ENCODE measurements around the gene GNG7. TPM values are rescaled to one million over a fixed set of nuclear protein-coding genes. Genes with fewer than 3 reads are reported as not detected.
A peak's percentile ranks its signal among the peaks of the same experiment; 100 is the strongest.
"Not testable (repeated sequence)": the region's sequence is repeated elsewhere in the genome, so short reads cannot be mapped to it uniquely, and the experiment has no call there.

The GNG7 gene
- total and polyA plus RNA-seq, 2 experiments from 2014 or later: 0.11 to 0.13 TPM

DNA sequence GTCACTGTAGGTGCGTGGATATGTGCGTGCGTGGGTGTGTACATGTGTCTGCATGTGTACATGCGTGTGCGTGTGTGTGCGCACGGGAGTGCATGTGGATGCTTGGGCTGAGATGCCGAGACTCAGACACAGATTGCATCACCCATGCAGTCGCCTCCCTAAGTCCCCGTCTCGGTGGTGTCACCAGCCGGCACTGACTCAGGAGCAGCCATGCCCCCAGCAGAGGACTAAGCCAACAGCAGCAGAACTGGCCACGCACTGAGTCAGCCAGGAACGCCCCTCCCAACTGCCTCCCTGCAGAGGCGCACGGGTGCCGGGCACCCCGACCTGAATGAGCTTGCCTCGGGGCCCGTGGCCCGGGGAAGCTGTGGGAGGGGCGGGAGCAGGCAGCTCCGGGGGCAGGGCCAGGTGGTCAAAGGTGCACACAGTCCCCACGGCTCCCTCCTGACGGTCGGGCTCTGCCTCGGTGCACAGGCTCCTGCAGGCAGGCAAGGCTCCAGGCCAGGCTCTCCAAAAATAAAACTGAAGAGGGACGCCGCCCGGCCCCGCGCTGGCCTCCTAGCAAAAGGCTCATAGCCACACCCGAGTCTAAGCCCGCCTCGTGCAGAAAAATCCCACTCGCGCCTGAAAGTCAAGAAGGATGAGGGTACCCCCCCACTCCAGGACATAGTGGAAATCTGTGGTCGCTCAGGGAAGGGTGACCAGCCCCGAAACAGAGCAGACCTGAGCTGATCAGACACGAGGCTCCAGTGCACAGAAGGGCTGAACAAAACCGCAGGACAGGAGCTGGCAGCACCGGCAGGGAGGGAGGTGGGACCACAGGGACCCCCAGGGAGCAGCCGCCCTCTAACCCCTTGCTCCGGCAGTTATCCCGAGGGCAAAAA lies 177.4 kb downstream of the GNG7 start:
- DNase-seq: peak; percentile 94
- no peak for TF ChIP-seq EZH2 (IDR thresholded peaks at IDR 0.05; ENCODE audit: insufficient read depth, poor library complexity, severe bottlenecking)
- TF ChIP-seq EZH2phosphoT487 (IDR thresholded peaks at IDR 0.05; ENCODE audit: insufficient read depth, low read depth): no peak
- H2AFZ ChIP-seq: peak overlapping the region; percentile 51
- H3K4me3 ChIP-seq: peak overlapping the region; percentile 56
- in situ Hi-C loops (cut with MboI): no loop called here
- H3K79me2 ChIP-seq (ENCODE audit: insufficient read depth): no peaks in the 10 kb centered on the region
- peaks cover 46% of the 10 kb centered on the region for H3K4me1 ChIP-seq (ENCODE audit: insufficient read depth)
- H3K27me3 ChIP-seq (replicated peaks; ENCODE audit: insufficient read depth): no peaks in the 10 kb centered on the region
- no peaks in the 10 kb centered on the region for H3K36me3 ChIP-seq (ENCODE audit: low read depth)
- 12% methylated on average over 41 to 42 of the region's 45 CpGs for WGBS, 2 experiments (ENCODE audit: low coverage in 1 of 2, low lambda C conversion rate in 2 of 2, missing lambda C conversion rate in 2 of 2)
- no peaks in the 10 kb centered on the region for H3K9me3 ChIP-seq (ENCODE audit: low read depth)
- H4K20me1 ChIP-seq (ENCODE audit: insufficient read depth): no peaks in the 10 kb centered on the region
- H3K4me2 ChIP-seq (ENCODE audit: unreplicated experiment): peak overlapping the region; percentile 77
- H3K9me2 ChIP-seq (ENCODE audit: insufficient read depth): no peaks in the 10 kb centered on the region
- peak overlapping the region; percentile 93 for H3K27ac ChIP-seq
- H3F3A ChIP-seq (ENCODE audit: insufficient read depth): peaks cover 31% of the 10 kb centered on the region
- H3K9ac ChIP-seq: peak overlapping the region; percentile 72

DNA sequence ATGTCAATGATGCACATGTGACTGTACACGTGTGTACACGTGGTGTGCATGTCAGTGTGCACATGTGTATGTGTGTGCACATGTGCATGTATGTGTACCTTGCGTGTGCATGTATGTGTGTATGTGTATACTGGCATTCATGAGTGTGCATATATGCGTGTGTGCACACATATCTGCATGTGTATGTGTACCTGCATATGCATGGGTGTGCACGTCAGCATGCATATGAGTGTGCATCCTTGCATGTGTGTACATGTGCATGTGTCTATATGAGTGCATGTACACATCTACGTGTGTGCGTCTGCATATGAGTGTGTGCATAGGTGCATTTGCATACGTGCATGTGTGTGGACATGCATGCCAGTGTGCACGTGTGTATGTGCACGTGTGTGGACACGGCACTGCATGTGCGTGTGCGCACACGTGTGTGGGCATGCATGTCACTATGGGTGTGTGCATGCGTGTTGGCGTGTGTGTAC lies 178.1 kb downstream of the GNG7 start:
- in situ Hi-C loops (cut with MboI): no loop called here
- H3K36me3 ChIP-seq (ENCODE audit: low read depth): no peaks in the 10 kb centered on the region
- no peaks in the 10 kb centered on the region for H3K79me2 ChIP-seq (ENCODE audit: insufficient read depth)
- no peaks in the 10 kb centered on the region for H4K20me1 ChIP-seq (ENCODE audit: insufficient read depth)
- no peaks in the 10 kb centered on the region for H3K27me3 ChIP-seq (replicated peaks; ENCODE audit: insufficient read depth)
- peak overlapping the region; percentile 72 for H3K9ac ChIP-seq
- H3K4me3 ChIP-seq: peak overlapping the region; percentile 56
- TF ChIP-seq EZH2 (IDR thresholded peaks at IDR 0.05; ENCODE audit: insufficient read depth, poor library complexity, severe bottlenecking) (no peak), EZH2phosphoT487 (IDR thresholded peaks at IDR 0.05; ENCODE audit: insufficient read depth, low read depth) (no peak)
- no peaks in the 10 kb centered on the region for H3K9me3 ChIP-seq (ENCODE audit: low read depth)
- H3K4me2 ChIP-seq (ENCODE audit: unreplicated experiment): peak overlapping the region; percentile 77
- H3F3A ChIP-seq (ENCODE audit: insufficient read depth): peaks cover 31% of the 10 kb centered on the region
- DNase-seq: no peak
- H2AFZ ChIP-seq: no peak overlapping the region
- H3K27ac ChIP-seq: peak overlapping the region; percentile 93
- WGBS, 2 experiments (ENCODE audit: low coverage in 1 of 2, low lambda C conversion rate in 2 of 2, missing lambda C conversion rate in 2 of 2): 72 to 76% methylated on average over 16 of the region's 16 CpGs
- no peaks in the 10 kb centered on the region for H3K9me2 ChIP-seq (ENCODE audit: insufficient read depth)
- H3K4me1 ChIP-seq (ENCODE audit: insufficient read depth): peaks cover 39% of the 10 kb centered on the region

DNA sequence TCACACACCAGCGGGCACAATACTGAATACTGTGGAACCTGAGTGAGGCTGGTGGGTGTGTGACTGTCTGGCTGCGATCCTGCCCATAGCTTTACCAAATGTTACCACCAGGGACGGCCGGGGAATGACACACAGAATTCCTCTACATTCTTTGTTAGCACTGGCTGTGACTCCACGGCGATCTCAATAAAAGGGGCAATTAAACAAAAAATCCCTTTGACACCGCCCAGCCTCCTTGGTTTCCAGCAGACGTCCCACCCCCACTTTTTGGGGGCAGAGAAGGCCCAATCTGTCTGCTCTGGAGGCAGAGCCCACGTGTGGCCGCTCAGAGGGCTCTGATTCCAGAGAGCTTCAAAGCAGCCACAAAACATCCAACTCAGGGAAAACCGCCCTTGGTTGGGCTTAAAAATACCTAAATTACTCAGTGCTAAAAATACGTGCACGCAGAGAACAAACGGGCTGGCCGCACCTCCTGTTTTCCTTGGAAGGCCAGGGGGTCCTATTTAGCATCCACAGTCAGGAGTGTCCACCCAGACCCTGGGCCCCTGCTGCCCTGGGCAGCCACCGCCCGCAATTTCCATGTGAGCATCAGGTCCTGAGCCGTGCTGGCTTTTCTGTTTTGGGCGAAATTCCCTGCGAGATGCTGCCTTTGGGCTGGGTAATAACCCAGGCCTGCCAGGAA lies 178.7 kb downstream of the GNG7 start:
- Histone ChIP-seq H3K9ac (peak overlapping the region; percentile 72), H3K9me3 (ENCODE audit: low read depth) (no peaks in the 10 kb centered on the region), H3K4me3 (peak overlapping the region; percentile 56), H3K27me3 (replicated peaks; ENCODE audit: insufficient read depth) (no peaks in the 10 kb centered on the region), H4K20me1 (ENCODE audit: insufficient read depth) (no peaks in the 10 kb centered on the region), H3K36me3 (ENCODE audit: low read depth) (no peaks in the 10 kb centered on the region), H3K4me2 (ENCODE audit: unreplicated experiment) (peak overlapping the region; percentile 77), H3K27ac (peak overlapping the region; percentile 93), H3K79me2 (ENCODE audit: insufficient read depth) (no peaks in the 10 kb centered on the region), H3K4me1 (ENCODE audit: insufficient read depth) (peaks cover 33% of the 10 kb centered on the region), H2AFZ (peak overlapping the region; percentile 69; the same call in 1 of the 2 replicates), H3K9me2 (ENCODE audit: insufficient read depth) (no peaks in the 10 kb centered on the region), H3F3A (ENCODE audit: insufficient read depth) (peaks cover 26% of the 10 kb centered on the region)
- 1 to 2% methylated on average over 20 of the region's 20 CpGs for WGBS, 2 experiments (ENCODE audit: low coverage in 1 of 2, low lambda C conversion rate in 2 of 2, missing lambda C conversion rate in 2 of 2)
- TF ChIP-seq EZH2phosphoT487 (IDR thresholded peaks at IDR 0.05; ENCODE audit: insufficient read depth, low read depth) (no peak), EZH2 (IDR thresholded peaks at IDR 0.05; ENCODE audit: insufficient read depth, poor library complexity, severe bottlenecking) (no peak)
- DNase-seq: peak; percentile 92
- in situ Hi-C loops (cut with MboI): no loop called here

DNA sequence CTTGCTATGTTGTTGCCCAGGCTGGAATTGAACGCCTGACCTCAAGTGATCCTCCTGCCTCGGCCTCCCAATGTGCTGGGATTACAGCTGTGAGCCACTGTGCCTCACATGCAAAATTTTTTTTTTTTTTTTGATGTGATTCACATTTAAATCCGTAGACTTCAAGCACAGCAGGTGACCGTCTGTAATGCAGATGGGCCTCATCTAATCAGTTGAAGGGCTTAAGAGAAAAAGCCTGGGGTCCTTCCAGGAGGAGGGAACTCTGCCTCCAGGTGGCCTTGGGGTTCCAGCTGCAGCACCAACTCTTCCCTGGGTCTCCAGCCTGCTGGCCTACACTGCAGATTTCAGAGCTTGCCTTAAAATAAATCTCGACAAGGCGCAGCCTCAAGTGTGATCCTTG lies 183.0 kb downstream of the GNG7 start:
- no peaks in the 10 kb centered on the region for H4K20me1 ChIP-seq (ENCODE audit: insufficient read depth)
- no peak overlapping the region for H3K27ac ChIP-seq
- H3K9ac ChIP-seq: no peak overlapping the region
- no peaks in the 10 kb centered on the region for H3K36me3 ChIP-seq (ENCODE audit: low read depth)
- H3K9me3 ChIP-seq (ENCODE audit: low read depth): no peaks in the 10 kb centered on the region
- H3K4me2 ChIP-seq (ENCODE audit: unreplicated experiment): no peak overlapping the region
- in situ Hi-C loops (cut with MboI): no loop called here
- H3K27me3 ChIP-seq (replicated peaks; ENCODE audit: insufficient read depth): no peaks in the 10 kb centered on the region
- H3F3A ChIP-seq (ENCODE audit: insufficient read depth): peaks cover 16% of the 10 kb centered on the region
- H3K9me2 ChIP-seq (ENCODE audit: insufficient read depth): no peaks in the 10 kb centered on the region
- no peaks in the 10 kb centered on the region for H3K79me2 ChIP-seq (ENCODE audit: insufficient read depth)
- no peak overlapping the region for H3K4me3 ChIP-seq
- H2AFZ ChIP-seq: no peak overlapping the region
- 81 to 88% methylated on average over 6 of the region's 6 CpGs for WGBS, 2 experiments (ENCODE audit: low coverage in 1 of 2, low lambda C conversion rate in 2 of 2, missing lambda C conversion rate in 2 of 2)
- no peak for TF ChIP-seq EZH2phosphoT487 (IDR thresholded peaks at IDR 0.05; ENCODE audit: insufficient read depth, low read depth)
- no peak for TF ChIP-seq EZH2 (IDR thresholded peaks at IDR 0.05; ENCODE audit: insufficient read depth, poor library complexity, severe bottlenecking)
- peaks cover 19% of the 10 kb centered on the region for H3K4me1 ChIP-seq (ENCODE audit: insufficient read depth)
- DNase-seq: no peak

DNA sequence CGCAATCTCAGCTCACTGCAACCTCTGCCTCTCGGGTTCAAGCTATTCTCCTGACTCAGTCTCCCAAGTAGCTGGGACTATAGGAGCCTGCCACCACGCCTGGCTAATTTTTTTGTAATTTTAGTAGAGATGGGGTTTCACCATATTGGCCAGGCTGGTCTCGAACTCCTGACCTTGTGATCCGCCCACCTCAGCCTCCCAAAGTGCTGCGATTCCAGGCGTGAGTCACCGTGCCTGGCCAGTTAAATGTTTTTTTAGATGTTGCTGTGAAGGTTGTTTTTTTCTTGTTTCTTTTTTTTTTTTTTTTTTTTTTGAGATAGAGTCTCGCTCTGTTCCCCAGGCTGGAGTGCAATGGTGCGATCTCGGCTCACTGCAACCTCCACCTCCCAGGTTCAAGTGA lies 183.6 kb downstream of the GNG7 start:
- in situ Hi-C loops (cut with MboI); H3K4me3 ChIP-seq; H2AFZ ChIP-seq; H4K20me1 ChIP-seq (ENCODE audit: insufficient read depth); H3K9me3 ChIP-seq (ENCODE audit: low read depth); H3K27me3 ChIP-seq (replicated peaks; ENCODE audit: insufficient read depth); H3K9me2 ChIP-seq (ENCODE audit: insufficient read depth); H3K79me2 ChIP-seq (ENCODE audit: insufficient read depth); H3K9ac ChIP-seq; H3K27ac ChIP-seq; H3F3A ChIP-seq (ENCODE audit: insufficient read depth); H3K36me3 ChIP-seq (ENCODE audit: low read depth); H3K4me2 ChIP-seq (ENCODE audit: unreplicated experiment): not testable (repeated sequence)
- H3K4me1 ChIP-seq (ENCODE audit: insufficient read depth): 0 out of 2 replicates have a peak, but pooled peaks cover 13% of the 10 kb centered on the region
- DNase-seq: peak; percentile 43
- WGBS, 2 experiments (ENCODE audit: low coverage in 1 of 2, low lambda C conversion rate in 2 of 2, missing lambda C conversion rate in 2 of 2): 74 to 78% methylated on average over 9 to 11 of the region's 11 CpGs
